Ovary (tissue), 3 donors: ENCODE measurements around the gene MB.

ENCODE experiments used
- EP300 ChIP-seq: sonication (generic); formaldehyde crosslinking; IDR thresholded peaks from one replicate; pipeline ENCODE4 v1.6.1; 2017; ENCODE audit warnings: antibody characterized with exemption
- POLR2A ChIP-seq: fragments of 450-650 bp; IDR thresholded peaks from one replicate; pipeline ENCODE4 v1.6.1; 2017; ENCODE audit warnings: antibody characterized with exemption, mild to moderate bottlenecking, moderate library complexity
- TF ChIP-seq, protein P1 (sequence below), 3 donors: fragments of 450-650 bp in 2 of 3; fragments of 200-600 bp in 1 of 3; IDR thresholded peaks; one replicate each; pipeline versions ENCODE4 v1.5.1 to v1.8.0; 2016 to 2022; ENCODE audit warnings: antibody characterized with exemption in 3 of 3, mild to moderate bottlenecking in 1 of 3
- donor health status: DM: no; HTN: no; CAD: no.

DNA sequence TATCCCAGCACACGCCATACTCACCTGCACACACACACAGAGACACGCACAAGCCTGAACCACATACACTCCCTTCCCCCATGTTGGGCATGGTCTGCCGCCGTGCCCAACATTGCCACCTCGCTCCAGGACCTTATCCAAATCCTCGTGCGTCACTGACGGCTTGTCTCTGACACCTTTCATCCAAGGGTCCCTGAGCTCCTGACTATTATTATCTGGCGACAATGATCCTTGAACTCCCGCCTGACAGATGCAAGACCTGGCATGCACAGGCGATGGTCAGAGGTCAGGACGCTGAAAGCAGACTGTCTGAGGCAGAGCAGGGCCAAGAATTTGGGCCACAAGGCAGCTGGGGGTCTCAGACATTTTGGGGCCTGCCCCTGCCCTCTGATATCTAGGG is 4.2 kb downstream of the MB start:
- TF ChIP-seq, protein P1, sequence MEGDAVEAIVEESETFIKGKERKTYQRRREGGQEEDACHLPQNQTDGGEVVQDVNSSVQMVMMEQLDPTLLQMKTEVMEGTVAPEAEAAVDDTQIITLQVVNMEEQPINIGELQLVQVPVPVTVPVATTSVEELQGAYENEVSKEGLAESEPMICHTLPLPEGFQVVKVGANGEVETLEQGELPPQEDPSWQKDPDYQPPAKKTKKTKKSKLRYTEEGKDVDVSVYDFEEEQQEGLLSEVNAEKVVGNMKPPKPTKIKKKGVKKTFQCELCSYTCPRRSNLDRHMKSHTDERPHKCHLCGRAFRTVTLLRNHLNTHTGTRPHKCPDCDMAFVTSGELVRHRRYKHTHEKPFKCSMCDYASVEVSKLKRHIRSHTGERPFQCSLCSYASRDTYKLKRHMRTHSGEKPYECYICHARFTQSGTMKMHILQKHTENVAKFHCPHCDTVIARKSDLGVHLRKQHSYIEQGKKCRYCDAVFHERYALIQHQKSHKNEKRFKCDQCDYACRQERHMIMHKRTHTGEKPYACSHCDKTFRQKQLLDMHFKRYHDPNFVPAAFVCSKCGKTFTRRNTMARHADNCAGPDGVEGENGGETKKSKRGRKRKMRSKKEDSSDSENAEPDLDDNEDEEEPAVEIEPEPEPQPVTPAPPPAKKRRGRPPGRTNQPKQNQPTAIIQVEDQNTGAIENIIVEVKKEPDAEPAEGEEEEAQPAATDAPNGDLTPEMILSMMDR (IDR thresholded peaks at IDR 0.05): no peak
- no peak for TF ChIP-seq POLR2A
- no peak for TF ChIP-seq EP300
